Endothelial cell of umbilical vein (primary cell): Measurements from ENCODE around the gene MVB12B. TPM values are rescaled to one million over a fixed set of nuclear protein-coding genes. Genes with fewer than 3 reads are reported as not detected.

ENCODE experiments used
- BruUV-seq: library from RNA; stranded (reverse); fragments of 400-500 nt; replicated peaks from 2 replicates; lab custom pipeline; 2021; lab: Mats Ljungman, UMichigan
- CTCF ChIA-PET: fragments of 300-600, 350-600 bp; sonication (Branson Sonifier 250); formaldehyde crosslinking; loops from one replicate; lab custom pipeline; 2021; ENCODE audit warnings: antibody characterized with exemption, inconsistent platforms; lab: Charles Lee
- POLR2A ChIA-PET: fragments of 300-600, 350-600 bp; sonication (Branson Sonifier 250); formaldehyde crosslinking; loops from one replicate; lab custom pipeline; 2021; ENCODE audit warnings: antibody characterized with exemption, inconsistent platforms; lab: Charles Lee
- DNase-seq: peaks from one replicate; pipeline ENCODE4 v3.0.0-alpha.2; 2011; ENCODE audit warnings: low read depth, low spot score
- FAIRE-seq: peaks from 2 replicates; lab custom pipeline; 2011; peaks lifted over from hg19 to GRCh38; lab: Jason Lieb, UNC
- H2AFZ ChIP-seq: 2 replicates; pipeline ENCODE4 v1.6.0; 2012; ENCODE audit warnings: low read depth, low read length, control low read depth, inconsistent platforms
- H3K27ac ChIP-seq: 2 replicates; pipeline ENCODE4 v1.5.1; 2011; ENCODE audit warnings: low read depth, mild to moderate bottlenecking, control low read depth, low read length, moderate library complexity; ENCODE audit not compliant: insufficient read depth
- H3K27me3 ChIP-seq, 2 experiments: 2 replicates each; pipeline versions ENCODE4 v1.6.0 to v1.6.1; 2011; ENCODE audit warnings: low read length in 2 of 2, mixed read lengths in 1 of 2; ENCODE audit not compliant: control insufficient read depth in 2 of 2, insufficient read depth in 2 of 2
- H3K36me3 ChIP-seq, 2 experiments: 2 replicates in 1 of 2; 3 replicates in 1 of 2; pipeline ENCODE4 v1.5.1; 2011; ENCODE audit warnings: low read length in 2 of 2, mild to moderate bottlenecking in 1 of 2, moderate library complexity in 1 of 2; ENCODE audit not compliant: control insufficient read depth in 2 of 2, insufficient read depth in 2 of 2; ENCODE audit errors: extremely low read depth in 1 of 2
- H3K4me1 ChIP-seq: 3 replicates; pipeline ENCODE4 v1.5.1; 2011; ENCODE audit warnings: mild to moderate bottlenecking, low read length; ENCODE audit not compliant: control insufficient read depth, insufficient read depth; ENCODE audit errors: extremely low read depth
- H3K4me2 ChIP-seq: 2 replicates; pipeline ENCODE4 v1.6.1; 2011; ENCODE audit warnings: low read length, control low read depth, mixed read lengths; ENCODE audit not compliant: insufficient read depth
- H3K4me3 ChIP-seq, 3 experiments: fragments of 200-600 bp in 1 of 3; sonication (generic), shearing (Covaris generic) in 1 of 3; replicated peaks in 1 of 3; 2 replicates each; pipeline ENCODE4 v1.5.1; 2011 to 2016; ENCODE audit warnings: control low read depth in 3 of 3, low read length in 3 of 3, mild to moderate bottlenecking in 2 of 3, inconsistent platforms in 1 of 3, low read depth in 1 of 3, moderate library complexity in 1 of 3; ENCODE audit not compliant: insufficient read depth in 1 of 3
- H3K79me2 ChIP-seq: 2 replicates; pipeline ENCODE4 v1.6.0; 2012; ENCODE audit warnings: low read length, inconsistent platforms; ENCODE audit not compliant: control insufficient read depth, insufficient read depth
- H3K9ac ChIP-seq: replicated peaks from 2 replicates; pipeline ENCODE3; 2011; ENCODE audit warnings: low read length, control low read depth; ENCODE audit not compliant: insufficient read depth; ENCODE audit errors: extremely low read depth
- H3K9me1 ChIP-seq: replicated peaks from 3 replicates; pipeline ENCODE4 v1.6.0; 2011; ENCODE audit warnings: mild to moderate bottlenecking, low read length; ENCODE audit not compliant: control insufficient read depth, insufficient read depth; ENCODE audit errors: extremely low read depth
- H3K9me3 ChIP-seq: replicated peaks from 2 replicates; pipeline ENCODE4 v1.5.1; 2012; ENCODE audit warnings: low read length, inconsistent platforms; ENCODE audit not compliant: control insufficient read depth, insufficient read depth
- H4K20me1 ChIP-seq: replicated peaks from 2 replicates; pipeline ENCODE3; 2011; ENCODE audit warnings: mild to moderate bottlenecking, low read length; ENCODE audit not compliant: control insufficient read depth, insufficient read depth; ENCODE audit errors: extremely low read depth
- EZH2 ChIP-seq: IDR thresholded peaks from 2 replicates; pipeline ENCODE4 v1.6.1; 2012; ENCODE audit warnings: borderline replicate concordance, low read depth, mild to moderate bottlenecking, moderate library complexity, low read length, inconsistent platforms; ENCODE audit not compliant: severe bottlenecking
- FOS ChIP-seq: IDR thresholded peaks from 2 replicates; pipeline ENCODE4 v1.6.1; 2011; ENCODE audit warnings: mild to moderate bottlenecking, low read length, moderate library complexity, borderline replicate concordance; ENCODE audit not compliant: insufficient read depth
- GATA2 ChIP-seq: IDR thresholded peaks from 2 replicates; pipeline ENCODE4 v1.7.0; 2011; ENCODE audit warnings: low read depth, mild to moderate bottlenecking, moderate library complexity, mixed read lengths, low read length; ENCODE audit not compliant: insufficient read length, insufficient read depth
- JUN ChIP-seq: IDR thresholded peaks from 2 replicates; pipeline ENCODE4 v1.6.1; 2011; ENCODE audit warnings: borderline replicate concordance, low read depth; ENCODE audit not compliant: insufficient read length, insufficient read depth
- MYC ChIP-seq: IDR thresholded peaks from one replicate; pipeline ENCODE4 v1.6.1; 2011; ENCODE audit warnings: mild to moderate bottlenecking, low read depth, low read length
- POLR2A ChIP-seq: IDR thresholded peaks from 2 replicates; pipeline ENCODE4 v1.6.1; 2012; ENCODE audit warnings: low read depth, mild to moderate bottlenecking, control low read depth, low read length
- POLR2AphosphoS5 ChIP-seq: IDR thresholded peaks from 2 replicates; pipeline ENCODE4 v1.6.1; 2012; ENCODE audit warnings: low read depth, mild to moderate bottlenecking, control low read depth, low read length, moderate library complexity; ENCODE audit not compliant: insufficient read depth
- dilution Hi-C: fragments of 300-500 bp; cut with MboI; formaldehyde crosslinking; loops from one replicate; pipeline ENCODE4 v1.15.0; 2019; ENCODE audit warnings: low sequenced_read_pairs; ENCODE audit not compliant: extremely low pct_ligation_motif_present
- intact Hi-C: fragments of 100-400 bp; cut with micrococcal nuclease; formaldehyde crosslinking; loops from one replicate; pipeline ENCODE4 v1.10.0; 2022
- polyA plus RNA-seq, 4 experiments: library from polyadenylated mRNA; depleted of rRNA in 3 of 4; stranded (reverse) in 3 of 4; unstranded in 1 of 4; fragments of >200 nt; gene quantifications; 2 replicates each; pipeline versions ENCODE4 v1.2.1 to v1.2.3, GENCODE V29; 2011 to 2012; ENCODE audit warnings: missing spikeins in 1 of 4
- total RNA-seq: library from RNA; stranded (reverse); gene quantifications from 2 replicates; pipeline ENCODE4 v1.2.3, GENCODE V29; 2021
- TF ChIP-seq, protein P1 (sequence below): IDR thresholded peaks from 2 replicates; pipeline ENCODE4 v1.6.1; 2011; ENCODE audit not compliant: insufficient read depth, insufficient read length
- TF ChIP-seq, protein P2 (sequence below), 2 donors: IDR thresholded peaks; 1 replicate in 1 of 2; 2 replicates in 1 of 2; pipeline ENCODE4 v1.5.1; 2011; ENCODE audit warnings: low read length in 2 of 2, mild to moderate bottlenecking in 2 of 2, moderate library complexity in 2 of 2, control low read depth in 1 of 2, inconsistent platforms in 1 of 2, low read depth in 1 of 2; ENCODE audit not compliant: insufficient read depth in 1 of 2; ENCODE audit errors: extremely low read depth in 1 of 2

Gene MVB12B
- total and polyA plus RNA-seq, 2 donors (not counting 3 experiments of a cell fraction or from before 2014, with no cell fraction given), result 6.6 to 17.3 TPM

DNA sequence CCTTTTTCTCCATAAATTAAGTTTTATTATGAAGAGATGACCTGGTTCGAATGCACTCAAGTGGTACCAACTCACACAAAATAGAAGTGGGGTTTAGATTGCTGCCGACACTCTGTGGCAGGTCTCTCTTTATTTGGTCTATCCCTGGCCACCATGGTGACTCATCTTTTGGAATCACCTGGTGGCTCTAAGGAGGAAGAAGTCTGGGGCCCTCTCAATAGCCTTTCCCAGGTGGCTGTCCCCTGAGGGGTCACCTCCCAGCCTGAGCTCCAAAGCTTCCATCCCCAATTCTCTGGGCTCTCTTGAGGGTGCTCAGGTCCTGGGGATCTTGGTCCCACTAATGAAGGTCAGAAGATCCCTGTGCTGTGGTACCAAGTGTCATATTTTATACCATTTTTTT, 136.8 kb downstream of the MVB12B start:
- CTCF ChIA-PET, result interaction anchor here (1.5 kb wide), 1 partner anchor 65 kb away, joined by 5 read pairs; no protein-coding TSS in a partner anchor
- FAIRE-seq, result no peak
- no peak overlapping the region for H3K4me3 ChIP-seq

More for the DNA sequence above, 136.8 kb downstream of the MVB12B start:
- no peak for DNase-seq
- no peak overlapping the region for H3K27ac ChIP-seq
- no peaks in the 10 kb centered on the region for H3K4me1 ChIP-seq
- no peak for TF ChIP-seq POLR2A
- no peak for TF ChIP-seq GATA2
- no peak for TF ChIP-seq POLR2AphosphoS5
- TF ChIP-seq FOS, result no peak
- TF ChIP-seq, protein P1, sequence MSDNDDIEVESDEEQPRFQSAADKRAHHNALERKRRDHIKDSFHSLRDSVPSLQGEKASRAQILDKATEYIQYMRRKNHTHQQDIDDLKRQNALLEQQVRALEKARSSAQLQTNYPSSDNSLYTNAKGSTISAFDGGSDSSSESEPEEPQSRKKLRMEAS, result no peak
- TF ChIP-seq, protein P2, sequence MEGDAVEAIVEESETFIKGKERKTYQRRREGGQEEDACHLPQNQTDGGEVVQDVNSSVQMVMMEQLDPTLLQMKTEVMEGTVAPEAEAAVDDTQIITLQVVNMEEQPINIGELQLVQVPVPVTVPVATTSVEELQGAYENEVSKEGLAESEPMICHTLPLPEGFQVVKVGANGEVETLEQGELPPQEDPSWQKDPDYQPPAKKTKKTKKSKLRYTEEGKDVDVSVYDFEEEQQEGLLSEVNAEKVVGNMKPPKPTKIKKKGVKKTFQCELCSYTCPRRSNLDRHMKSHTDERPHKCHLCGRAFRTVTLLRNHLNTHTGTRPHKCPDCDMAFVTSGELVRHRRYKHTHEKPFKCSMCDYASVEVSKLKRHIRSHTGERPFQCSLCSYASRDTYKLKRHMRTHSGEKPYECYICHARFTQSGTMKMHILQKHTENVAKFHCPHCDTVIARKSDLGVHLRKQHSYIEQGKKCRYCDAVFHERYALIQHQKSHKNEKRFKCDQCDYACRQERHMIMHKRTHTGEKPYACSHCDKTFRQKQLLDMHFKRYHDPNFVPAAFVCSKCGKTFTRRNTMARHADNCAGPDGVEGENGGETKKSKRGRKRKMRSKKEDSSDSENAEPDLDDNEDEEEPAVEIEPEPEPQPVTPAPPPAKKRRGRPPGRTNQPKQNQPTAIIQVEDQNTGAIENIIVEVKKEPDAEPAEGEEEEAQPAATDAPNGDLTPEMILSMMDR (IDR thresholded peaks at IDR 0.05; ENCODE audit: extremely low read depth in 1 of 2, insufficient read depth in 1 of 2, low read depth in 1 of 2, low read length in 2 of 2), result no peak
- no peak for TF ChIP-seq EZH2
- TF ChIP-seq JUN, result no peak
- TF ChIP-seq MYC, result no peak
- no peaks in the 10 kb centered on the region for H3K36me3 ChIP-seq
- BruUV-seq, result no TSS peak
- no peak overlapping the region for H3K4me2 ChIP-seq
- H3K9me1 ChIP-seq, result no peaks in the 10 kb centered on the region
- dilution Hi-C loops (no loop called here), intact Hi-C loops (no loop called here)
- no peaks in the 10 kb centered on the region for H3K27me3 ChIP-seq
- no peak overlapping the region for H2AFZ ChIP-seq
- no peaks in the 10 kb centered on the region for H4K20me1 ChIP-seq
- H3K9me3 ChIP-seq, result no peaks in the 10 kb centered on the region
- H3K9ac ChIP-seq, result no peak overlapping the region
- POLR2A ChIA-PET, result no interaction called here
- no peaks in the 10 kb centered on the region for H3K79me2 ChIP-seq
